ENCODE results near the gene PGLYRP4.

DNA sequence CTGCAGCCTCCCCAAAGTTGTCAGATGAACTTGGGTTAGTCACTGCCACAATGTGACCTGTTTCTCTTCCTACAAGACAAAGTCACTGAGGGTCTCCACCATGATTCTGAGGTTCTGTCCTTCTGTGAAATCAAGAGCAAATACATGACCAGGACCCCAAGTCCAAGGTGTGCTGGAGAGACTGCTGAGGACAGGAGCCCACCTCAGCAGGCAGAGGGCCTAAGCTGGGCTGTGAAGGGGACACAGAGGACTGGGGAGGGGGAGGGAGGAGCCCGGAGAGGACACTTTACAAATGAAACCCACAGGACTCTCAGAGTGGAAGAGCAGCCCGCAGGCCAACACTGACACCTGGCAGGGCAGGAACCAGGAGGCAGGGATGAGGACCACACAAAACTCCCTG, 39.2 kb downstream of the PGLYRP4 start:
- TF ChIP-seq EZH2 (IDR thresholded peaks at IDR 0.05; ENCODE audit: borderline replicate concordance, low read depth, low read length, poor library complexity, severe bottlenecking) = no peak
- TF ChIP-seq, protein P1, sequence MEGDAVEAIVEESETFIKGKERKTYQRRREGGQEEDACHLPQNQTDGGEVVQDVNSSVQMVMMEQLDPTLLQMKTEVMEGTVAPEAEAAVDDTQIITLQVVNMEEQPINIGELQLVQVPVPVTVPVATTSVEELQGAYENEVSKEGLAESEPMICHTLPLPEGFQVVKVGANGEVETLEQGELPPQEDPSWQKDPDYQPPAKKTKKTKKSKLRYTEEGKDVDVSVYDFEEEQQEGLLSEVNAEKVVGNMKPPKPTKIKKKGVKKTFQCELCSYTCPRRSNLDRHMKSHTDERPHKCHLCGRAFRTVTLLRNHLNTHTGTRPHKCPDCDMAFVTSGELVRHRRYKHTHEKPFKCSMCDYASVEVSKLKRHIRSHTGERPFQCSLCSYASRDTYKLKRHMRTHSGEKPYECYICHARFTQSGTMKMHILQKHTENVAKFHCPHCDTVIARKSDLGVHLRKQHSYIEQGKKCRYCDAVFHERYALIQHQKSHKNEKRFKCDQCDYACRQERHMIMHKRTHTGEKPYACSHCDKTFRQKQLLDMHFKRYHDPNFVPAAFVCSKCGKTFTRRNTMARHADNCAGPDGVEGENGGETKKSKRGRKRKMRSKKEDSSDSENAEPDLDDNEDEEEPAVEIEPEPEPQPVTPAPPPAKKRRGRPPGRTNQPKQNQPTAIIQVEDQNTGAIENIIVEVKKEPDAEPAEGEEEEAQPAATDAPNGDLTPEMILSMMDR (conservative IDR thresholded peaks at IDR 0.05; ENCODE audit: low read depth, low read length) = no peak

All from A673 (cell line).